ENCODE data around the gene FN3K. TPM values are rescaled to one million over a fixed set of nuclear protein-coding genes. Genes with fewer than 3 reads are reported as not detected.

FN3K gene
- total and polyA plus RNA-seq, 2 of the 8 experiments (the other 6 are each of a cell fraction or from before 2014, with no cell fraction given), result 0.88 to 14.2 TPM

GRCh38 chr17:82769041-82769440, 33.6 kb downstream of the FN3K start:
- H2BK5ac ChIP-seq (ENCODE audit: low read depth, low read length), result no peak overlapping the region
- H3K36me3 ChIP-seq (ENCODE audit: control insufficient read depth in 2 of 4, insufficient read depth in 4 of 4, low read length in 3 of 4), result peaks cover 9 to 43% (median 30%) of the 10 kb centered on the region in 4 experiments
- H2BK12ac ChIP-seq (ENCODE audit: low read depth, low read length), result no peak overlapping the region
- no peak overlapping the region for H4K8ac ChIP-seq (ENCODE audit: extremely low read depth, insufficient read depth, low read length)
- H3K9me3 ChIP-seq (ENCODE audit: insufficient read depth in 2 of 2, low read depth in 1 of 2, low read length in 1 of 2), result no peaks in the 10 kb centered on the region
- no peak overlapping the region for H3K27ac ChIP-seq (ENCODE audit: low read depth, low read length)
- 90% methylated on average over 7 of the region's 7 CpGs; no CpG with 5 or more reads in 1 of the 2 experiments for WGBS, 2 experiments (ENCODE audit: extremely low coverage in 1 of 2, insufficient coverage in 1 of 2, insufficient read length in 1 of 2, insufficient replicate concordance in 2 of 2, low coverage in 1 of 2, low lambda C conversion rate in 2 of 2, missing lambda C conversion rate in 1 of 2)
- H3K4me1 ChIP-seq (replicated peaks in 1 of 4; ENCODE audit: control insufficient read depth in 3 of 4, insufficient read depth in 4 of 4, low read length in 3 of 4), result no peaks in the 10 kb centered on the region
- no peak overlapping the region for H3K4ac ChIP-seq (replicated peaks; ENCODE audit: insufficient read length, low read depth, low read length)
- no peak overlapping the region for H3K23ac ChIP-seq (ENCODE audit: insufficient read length)
- H3K79me1 ChIP-seq (ENCODE audit: low read depth, low read length), result peaks cover 5% of the 10 kb centered on the region
- H2AK5ac ChIP-seq (ENCODE audit: low read depth, low read length), result no peak overlapping the region
- H3K18ac ChIP-seq (ENCODE audit: extremely low read depth, low read length), result no peak overlapping the region
- no peak overlapping the region for H3K4me2 ChIP-seq (ENCODE audit: insufficient read depth in 1 of 2, low read depth in 2 of 2, low read length in 2 of 2)
- H3K14ac ChIP-seq (ENCODE audit: insufficient read length), result no peak overlapping the region
- no peak overlapping the region for H3K56ac ChIP-seq (replicated peaks; ENCODE audit: insufficient read length, low read depth, low read length)
- POLR2A ChIA-PET (ENCODE audit: partially characterized antibody), result no interaction called here
- peaks cover 0 to 6% of the 10 kb centered on the region in 2 experiments for H4K20me1 ChIP-seq (replicated peaks in 1 of 2; ENCODE audit: control insufficient read depth in 1 of 2, insufficient read depth in 2 of 2, low read length in 2 of 2)
- H3K4me3 ChIP-seq (ENCODE audit: extremely low read depth in 1 of 4, insufficient read depth in 2 of 4, low read depth in 3 of 4, low read length in 4 of 4), result no peak overlapping the region
- H3K27me3 ChIP-seq (replicated peaks in 1 of 4; ENCODE audit: control insufficient read depth in 3 of 4, extremely low read depth in 1 of 4, insufficient read depth in 3 of 4, low read length in 3 of 4), result no peaks in the 10 kb centered on the region
- H3K23me2 ChIP-seq (ENCODE audit: low read depth, low read length), result no peaks in the 10 kb centered on the region; the same call in 1 of the 2 replicates
- H2BK15ac ChIP-seq (ENCODE audit: low read length), result no peak overlapping the region
- H2BK20ac ChIP-seq (ENCODE audit: low read length), result no peak overlapping the region
- H2BK120ac ChIP-seq (replicated peaks; ENCODE audit: low read depth, low read length), result no peak overlapping the region
- no peak overlapping the region for H3K9ac ChIP-seq (replicated peaks in 1 of 4; ENCODE audit: extremely low read depth in 1 of 4, low read depth in 3 of 4, low read length in 3 of 4)
- CTCF ChIA-PET (ENCODE audit: partially characterized antibody), result interaction anchor here (0.7 to 5.0 kb wide), 10 partner anchors 10 to 173 kb away, joined by 3 to 21 read pairs (median 3); no protein-coding TSS in a partner anchor
- H3K79me2 ChIP-seq (ENCODE audit: control insufficient read depth in 1 of 2, insufficient read depth in 2 of 2, low read length in 2 of 2), result peaks cover 0 to 5% of the 10 kb centered on the region in 2 experiments; a peak in 1 of 4 replicates
- H4K5ac ChIP-seq (ENCODE audit: insufficient read length, low read depth, low read length), result no peak overlapping the region
- no peak overlapping the region for H4K91ac ChIP-seq (replicated peaks; ENCODE audit: insufficient read length, low read length)
- FAIRE-seq (no peak), DNase-seq (ENCODE audit: low read depth in 1 of 2, low spot score in 2 of 2) (no peak)
- TF ChIP-seq GTF2F1 (IDR thresholded peaks at IDR 0.05; ENCODE audit: borderline replicate concordance, low read depth, low read length), result no peak
- TF ChIP-seq RFX5 (IDR thresholded peaks at IDR 0.05; ENCODE audit: borderline replicate concordance, low read depth, low read length), result no peak
- no peak for TF ChIP-seq SP2 (IDR thresholded peaks at IDR 0.05; ENCODE audit: low read length)
- TF ChIP-seq CHD2 (IDR thresholded peaks at IDR 0.05; ENCODE audit: low read length), result no peak
- TF ChIP-seq USF2 (IDR thresholded peaks at IDR 0.05; ENCODE audit: low read length), result no peak
- no peak for TF ChIP-seq RBBP5 (IDR thresholded peaks at IDR 0.05; ENCODE audit: borderline replicate concordance, low read depth, low read length)
- no peak for TF ChIP-seq RNF2 (IDR thresholded peaks at IDR 0.05; ENCODE audit: borderline replicate concordance, low read depth, low read length, missing control alignments, poor library complexity, severe bottlenecking)
- TF ChIP-seq SRF (IDR thresholded peaks at IDR 0.05; ENCODE audit: low read depth, low read length), result no peak
- TF ChIP-seq NANOG (IDR thresholded peaks at IDR 0.05; ENCODE audit: insufficient read depth, low read depth, low read length, poor library complexity, severe bottlenecking), result no peak
- TF ChIP-seq MAX (IDR thresholded peaks at IDR 0.05), result no peak
- TF ChIP-seq RXRA (IDR thresholded peaks at IDR 0.05; ENCODE audit: insufficient read depth, low read depth, low read length), result no peak
- TF ChIP-seq SIN3A (conservative IDR thresholded peaks at IDR 0.05 in 1 of 2, IDR thresholded peaks at IDR 0.05 in 1 of 2; ENCODE audit: low read depth in 1 of 2, low read length in 2 of 2), result no peak
- no peak overlapping the region for H2AFZ ChIP-seq (ENCODE audit: low read length)

Data from H1 (cell line).